HG03103 (cell line): ENCODE measurements around the gene PSD.
A peak's percentile ranks its signal among the peaks of the same experiment; 100 is the strongest.

ENCODE experiments used
- ATAC-seq: cut with Tn5 transposase; IDR thresholded peaks from one replicate; pipeline ENCODE4 v1.9.1; 2021; ENCODE audit warnings: low read depth; ENCODE audit not compliant: unreplicated experiment

The PSD gene

DNA sequence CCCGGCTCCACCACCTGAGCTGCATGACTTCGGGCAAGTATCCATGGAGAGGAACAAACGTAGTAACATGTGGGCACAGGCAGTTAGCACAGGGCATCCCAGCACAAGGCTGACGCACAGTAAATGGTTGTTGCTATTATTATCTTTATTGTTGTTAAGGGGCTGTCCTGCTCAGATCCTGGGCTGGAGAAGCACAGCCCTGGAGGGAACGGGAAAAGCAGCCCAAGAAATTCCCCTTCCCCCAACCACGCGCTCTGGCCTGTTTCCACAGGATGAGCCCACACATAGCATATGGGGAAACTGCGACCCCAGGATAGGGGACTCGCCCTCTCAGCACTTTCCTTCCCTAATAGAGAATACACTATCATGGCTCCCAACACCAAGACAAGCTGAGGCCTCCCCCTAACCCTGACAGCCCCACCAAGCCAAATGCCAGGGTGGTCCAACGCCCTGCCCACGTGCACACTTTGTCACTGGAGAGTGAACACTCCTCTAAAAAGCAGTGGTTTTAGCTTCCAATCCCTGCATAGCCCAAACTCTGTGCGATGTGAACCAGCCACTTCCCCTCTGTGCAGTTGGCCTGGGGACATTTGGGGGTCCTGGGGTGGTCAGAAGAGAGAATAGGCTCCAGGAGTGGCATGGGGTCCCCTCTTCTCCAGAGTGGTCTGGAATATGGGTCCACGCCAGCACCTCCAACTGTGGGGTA is 11.0 kb downstream of the PSD start:
- no peak for ATAC-seq

DNA sequence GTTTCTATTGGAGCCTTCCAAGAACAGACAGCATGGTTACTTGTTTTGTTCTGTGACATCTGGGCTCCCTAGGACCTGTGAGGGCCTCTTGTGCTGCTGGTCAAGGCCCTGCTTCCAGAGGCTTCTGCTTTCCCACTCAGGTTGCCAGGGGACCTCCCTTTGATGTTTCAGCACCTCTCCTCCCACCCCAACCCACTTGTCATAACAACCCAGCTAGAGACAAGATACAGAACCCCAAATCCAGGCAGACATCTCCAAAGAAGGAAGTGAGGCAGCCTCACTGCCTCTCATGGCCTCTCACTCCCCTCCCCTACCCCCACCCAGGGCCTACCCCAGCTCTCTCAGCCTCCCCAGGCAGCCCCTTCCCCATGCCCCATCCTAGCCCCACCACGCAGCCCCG is 11.8 kb downstream of the PSD start:
- ATAC-seq = no peak

DNA sequence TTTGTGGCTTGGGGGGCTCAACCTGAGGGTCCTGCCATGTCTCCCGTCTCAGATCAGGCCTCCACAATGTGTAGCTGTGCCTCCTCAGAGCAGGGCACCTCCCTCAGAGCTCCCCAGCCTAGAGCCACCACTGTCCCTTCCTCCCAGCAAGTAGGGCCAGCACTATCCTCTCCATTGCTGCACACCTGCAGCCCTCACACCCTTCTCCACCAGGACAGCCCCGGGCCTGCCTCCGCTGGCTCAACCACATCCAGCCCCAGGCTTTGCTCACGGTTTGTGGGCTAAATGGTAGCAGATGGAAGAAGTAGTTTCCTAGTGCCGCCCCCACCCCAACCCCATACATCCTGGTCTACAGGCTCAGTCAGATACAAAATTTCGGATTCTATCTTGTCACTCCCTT is 13.0 kb downstream of the PSD start:
- no peak for ATAC-seq

DNA sequence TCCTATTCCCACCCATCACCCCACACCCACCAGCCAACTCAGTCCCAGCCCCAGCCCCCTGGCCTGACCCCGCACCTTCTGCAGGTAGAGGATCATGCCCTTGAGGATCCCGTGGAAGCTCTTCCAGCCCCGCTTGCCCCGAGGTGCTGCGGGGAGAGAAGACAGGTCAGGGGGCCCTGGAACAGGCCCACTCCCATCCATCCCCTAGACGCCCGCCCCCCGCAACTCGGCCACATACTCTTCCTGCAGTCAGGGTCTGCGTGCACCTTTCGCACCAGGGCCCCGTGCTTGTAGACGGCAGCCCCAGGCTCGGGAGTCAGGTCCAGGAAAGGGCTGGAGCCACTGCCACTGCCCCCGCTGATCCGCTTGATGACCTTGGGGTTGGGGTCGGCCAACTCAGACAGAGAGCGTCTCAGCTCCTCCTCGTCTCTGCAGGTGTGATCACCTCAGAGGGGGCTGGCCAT is 13.4 kb downstream of the PSD start:
- no peak for ATAC-seq

DNA sequence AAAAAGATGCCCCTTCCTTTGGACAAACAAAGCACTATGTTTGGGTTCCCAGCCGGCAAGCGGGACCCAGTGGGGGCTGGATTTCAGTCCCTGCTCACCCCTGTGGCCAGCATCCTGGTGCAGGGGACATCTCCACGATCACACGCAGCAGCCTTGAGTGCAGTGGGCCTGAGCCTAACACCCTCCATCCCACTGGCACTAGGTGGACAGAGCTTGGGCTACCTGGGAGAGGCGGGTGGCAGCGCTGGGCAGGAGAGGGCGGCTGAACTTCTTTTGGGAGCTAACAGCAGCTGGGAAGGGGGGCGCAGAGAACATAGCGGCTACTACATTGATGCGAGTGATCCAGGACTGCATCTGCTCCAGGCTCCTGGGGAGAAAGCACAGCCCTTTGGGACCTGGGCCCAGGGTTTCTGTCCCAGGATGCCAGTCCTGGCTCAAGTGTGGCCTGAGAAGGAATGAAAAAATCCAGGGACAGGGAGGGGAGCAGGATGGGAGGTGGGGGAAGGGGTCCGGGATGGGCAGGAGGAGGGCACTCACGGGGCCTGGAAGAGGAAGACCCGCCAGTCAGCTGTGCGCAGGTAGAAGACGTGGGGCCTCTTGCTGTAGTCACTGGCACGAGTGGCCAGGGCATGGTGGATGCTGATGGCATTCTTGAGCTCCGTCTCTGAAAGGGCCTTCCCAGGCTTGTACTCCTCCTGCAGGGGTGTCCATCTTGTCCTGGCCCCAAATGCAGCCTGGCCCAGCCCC is 14.1 kb downstream of the PSD start:
- ATAC-seq = no peak

DNA sequence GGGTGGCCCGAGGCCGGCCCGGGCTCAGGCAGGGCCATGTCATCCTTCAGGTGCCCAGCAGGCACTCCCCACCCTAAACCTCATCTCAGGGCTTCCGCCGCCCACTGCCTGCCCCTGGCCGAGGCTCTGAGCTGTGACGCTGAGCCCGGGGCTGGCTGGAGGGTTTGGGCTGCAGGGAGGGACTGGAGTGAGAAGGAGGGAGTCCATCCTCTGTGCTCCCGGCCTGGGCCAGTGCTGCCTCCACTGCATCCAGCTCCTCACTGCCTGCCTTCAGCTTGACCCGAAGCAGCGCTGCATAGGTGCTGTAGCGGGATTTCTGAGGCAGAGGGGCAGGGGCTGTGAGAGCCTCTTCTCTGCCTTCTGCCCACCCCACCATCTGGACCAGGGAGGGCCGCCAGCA is 15.5 kb downstream of the PSD start:
- no peak for ATAC-seq

DNA sequence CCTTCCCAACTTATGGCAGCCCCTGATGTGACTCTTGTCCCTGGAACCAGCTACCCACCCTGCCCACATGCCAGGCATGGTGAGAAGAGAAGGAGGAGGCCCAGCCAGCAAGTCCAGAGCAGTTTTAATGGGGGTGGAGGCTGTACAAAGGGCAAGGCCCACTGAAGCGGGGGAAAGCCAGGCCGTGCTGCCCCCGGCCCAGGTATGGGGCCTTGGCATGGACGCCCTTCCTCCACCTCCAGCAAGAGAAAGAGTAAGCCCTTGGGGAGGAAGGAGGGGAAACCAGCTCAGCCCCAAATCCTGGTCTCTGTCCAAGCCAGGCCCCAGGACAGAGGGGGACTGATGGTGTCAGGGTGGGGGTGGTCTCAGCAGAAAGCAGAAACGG is 16.1 kb downstream of the PSD start:
- no peak for ATAC-seq

DNA sequence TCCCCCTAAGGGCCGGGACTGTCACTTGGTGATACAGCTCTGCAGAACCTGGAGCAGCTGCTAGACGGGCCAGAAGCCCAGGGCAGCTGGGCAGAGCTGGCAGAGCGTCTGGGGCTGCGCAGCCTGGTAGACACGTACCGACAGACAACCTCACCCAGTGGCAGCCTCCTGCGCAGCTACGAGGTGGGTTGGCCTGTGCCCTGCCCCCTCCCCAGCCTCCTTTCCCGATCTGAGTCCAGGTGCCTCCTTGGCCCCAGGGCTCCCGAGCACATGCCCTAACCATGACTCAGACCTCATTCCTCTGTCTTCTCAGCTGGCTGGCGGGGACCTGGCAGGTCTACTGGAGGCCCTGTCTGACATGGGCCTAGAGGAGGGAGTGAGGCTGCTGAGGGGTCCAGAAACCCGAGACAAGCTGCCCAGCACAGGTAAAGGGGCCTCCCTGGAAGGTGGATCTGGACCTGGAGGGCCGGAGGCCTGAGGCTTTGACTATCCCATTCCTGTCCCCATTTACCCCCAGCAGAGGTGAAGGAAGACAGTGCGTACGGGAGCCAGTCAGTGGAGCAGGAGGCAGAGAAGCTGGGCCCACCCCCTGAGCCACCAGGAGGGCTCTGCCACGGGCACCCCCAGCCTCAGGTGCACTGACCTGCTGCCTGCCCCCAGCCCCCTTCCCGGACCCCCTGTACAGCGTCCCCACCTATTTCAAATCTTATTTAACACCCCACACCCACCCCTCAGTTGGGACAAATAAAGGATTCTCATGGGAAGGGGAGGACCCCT is 16.7 kb downstream of the PSD start:
- no peak for ATAC-seq

DNA sequence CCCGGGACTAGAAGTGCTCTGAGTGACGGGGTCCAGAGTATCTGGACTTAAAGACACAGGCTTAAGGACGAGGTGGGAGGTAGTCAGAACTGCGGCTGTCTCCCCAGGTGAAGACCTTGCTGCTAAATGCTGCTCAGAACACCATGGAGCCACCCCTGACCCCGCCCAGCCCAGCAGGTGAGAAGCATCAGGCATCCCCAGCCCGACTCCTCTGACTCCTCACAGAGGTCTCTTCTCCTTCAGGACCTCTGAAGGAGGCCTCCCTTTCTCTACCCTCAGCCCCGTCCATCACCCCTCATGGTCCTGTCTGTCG is 17.3 kb downstream of the PSD start:
- ATAC-seq = no peak

DNA sequence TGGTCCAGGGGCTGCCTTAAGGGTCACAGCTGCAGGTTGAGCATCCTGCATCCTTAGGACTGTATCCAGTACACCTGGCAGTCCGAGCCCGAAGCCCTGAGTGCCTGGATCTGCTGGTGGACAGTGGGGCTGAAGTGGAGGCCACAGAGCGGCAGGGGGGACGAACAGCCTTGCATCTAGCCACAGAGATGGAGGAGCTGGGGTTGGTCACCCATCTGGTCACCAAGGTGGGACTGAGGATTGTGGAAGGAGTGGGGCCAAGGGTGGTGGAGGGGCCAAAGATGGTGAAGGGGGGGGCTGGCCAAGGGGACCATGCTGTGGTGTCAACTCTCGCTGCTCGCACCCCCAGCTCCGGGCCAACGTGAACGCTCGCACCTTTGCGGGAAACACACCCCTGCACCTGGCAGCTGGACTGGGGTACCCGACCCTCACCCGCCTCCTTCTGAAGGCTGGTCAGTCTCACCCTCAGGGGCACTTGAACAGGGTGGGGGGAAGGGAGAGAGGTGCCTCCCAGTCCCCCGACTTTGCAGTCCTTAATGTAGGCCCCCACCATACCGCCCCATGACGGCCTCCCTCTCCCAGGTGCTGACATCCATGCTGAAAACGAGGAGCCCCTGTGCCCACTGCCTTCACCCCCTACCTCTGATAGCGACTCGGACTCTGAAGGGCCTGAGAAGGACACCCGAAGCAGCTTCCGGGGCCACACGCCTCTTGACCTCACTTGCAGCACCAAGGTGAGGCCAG is 17.8 kb downstream of the PSD start:
- no peak for ATAC-seq

DNA sequence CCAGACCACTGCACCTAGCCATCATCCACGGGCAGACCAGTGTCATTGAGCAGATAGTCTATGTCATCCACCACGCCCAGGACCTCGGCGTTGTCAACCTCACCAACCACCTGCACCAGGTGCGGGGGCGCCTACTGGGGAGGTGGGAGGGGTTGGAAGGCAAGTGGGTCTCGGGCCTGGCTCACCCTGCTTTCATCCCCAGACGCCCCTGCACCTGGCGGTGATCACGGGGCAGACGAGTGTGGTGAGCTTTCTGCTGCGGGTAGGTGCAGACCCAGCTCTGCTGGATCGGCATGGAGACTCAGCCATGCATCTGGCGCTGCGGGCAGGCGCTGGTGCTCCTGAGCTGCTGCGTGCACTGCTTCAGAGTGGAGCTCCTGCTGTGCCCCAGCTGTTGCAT is 18.5 kb downstream of the PSD start:
- ATAC-seq = no peak

DNA sequence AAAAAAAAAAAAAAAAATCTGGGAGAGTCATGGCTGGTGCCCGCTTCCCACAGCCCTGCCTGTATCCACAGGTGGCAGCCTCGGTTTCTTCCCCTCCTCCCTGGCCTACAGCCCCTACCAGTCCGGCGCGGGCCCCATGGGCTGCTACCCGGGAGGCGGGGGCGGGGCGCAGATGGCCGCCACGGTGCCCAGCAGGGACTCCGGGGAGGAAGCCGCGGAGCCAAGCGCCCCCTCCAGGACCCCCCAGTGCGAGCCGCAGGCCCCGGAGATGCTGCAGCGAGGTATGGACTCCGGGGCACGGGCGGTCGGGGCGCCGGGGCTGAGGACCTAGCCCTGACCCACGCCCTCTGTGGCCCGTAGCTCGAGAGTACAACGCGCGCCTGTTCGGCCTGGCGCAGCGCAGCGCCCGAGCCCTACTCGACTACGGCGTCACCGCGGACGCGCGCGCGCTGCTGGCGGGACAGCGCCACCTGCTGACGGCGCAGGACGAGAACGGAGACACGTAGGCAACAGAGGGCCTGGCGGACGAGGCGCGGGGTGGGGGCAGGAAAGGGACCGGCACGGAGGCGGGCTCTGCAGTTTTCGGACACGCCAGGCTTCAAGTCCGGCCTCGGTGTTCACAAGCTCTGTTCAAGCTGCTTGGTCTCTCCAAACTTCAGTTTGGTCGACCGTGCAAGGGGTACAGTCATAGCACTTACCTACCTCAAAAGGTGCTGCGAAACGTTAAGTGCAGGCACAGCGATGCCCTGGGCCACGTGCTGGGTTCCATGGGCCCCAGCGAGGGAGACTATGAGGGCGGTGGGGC is 19.2 kb downstream of the PSD start:
- ATAC-seq = peak; percentile 49

DNA sequence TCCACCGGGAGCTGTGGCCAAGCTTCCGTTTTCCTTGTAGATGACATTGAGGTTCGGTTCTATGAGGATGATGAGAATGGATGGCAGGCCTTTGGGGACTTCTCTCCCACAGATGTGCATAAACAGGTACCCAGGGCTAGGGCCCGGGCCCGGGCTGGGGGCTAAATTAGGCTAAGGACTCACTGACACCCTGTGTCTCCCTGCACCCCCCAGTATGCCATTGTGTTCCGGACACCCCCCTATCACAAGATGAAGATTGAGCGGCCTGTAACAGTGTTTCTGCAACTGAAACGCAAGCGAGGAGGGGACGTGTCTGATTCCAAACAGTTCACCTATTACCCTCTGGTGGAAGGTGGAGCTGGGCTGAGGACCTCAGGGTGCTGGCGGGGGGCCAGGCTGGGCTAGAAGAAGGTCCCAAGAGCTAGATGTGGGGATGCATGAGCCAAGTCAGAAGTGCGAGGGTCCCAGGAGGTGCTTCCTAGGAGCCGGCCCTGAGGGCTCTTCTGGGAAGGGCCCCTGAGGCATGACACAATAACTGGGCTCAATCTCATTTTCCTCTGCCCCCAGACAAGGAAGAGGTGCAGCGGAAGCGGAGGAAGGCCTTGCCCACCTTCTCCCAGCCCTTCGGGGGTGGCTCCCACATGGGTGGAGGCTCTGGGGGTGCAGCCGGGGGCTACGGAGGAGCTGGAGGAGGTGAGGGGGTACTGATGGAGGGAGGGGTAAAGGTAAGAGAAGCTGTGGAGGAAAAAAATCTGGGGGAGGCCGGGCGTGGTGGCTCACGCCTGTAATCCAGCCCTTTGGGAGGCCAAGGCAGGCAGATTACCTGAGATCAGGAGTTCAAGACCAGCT is 20.2 kb downstream of the PSD start:
- no peak for ATAC-seq

DNA sequence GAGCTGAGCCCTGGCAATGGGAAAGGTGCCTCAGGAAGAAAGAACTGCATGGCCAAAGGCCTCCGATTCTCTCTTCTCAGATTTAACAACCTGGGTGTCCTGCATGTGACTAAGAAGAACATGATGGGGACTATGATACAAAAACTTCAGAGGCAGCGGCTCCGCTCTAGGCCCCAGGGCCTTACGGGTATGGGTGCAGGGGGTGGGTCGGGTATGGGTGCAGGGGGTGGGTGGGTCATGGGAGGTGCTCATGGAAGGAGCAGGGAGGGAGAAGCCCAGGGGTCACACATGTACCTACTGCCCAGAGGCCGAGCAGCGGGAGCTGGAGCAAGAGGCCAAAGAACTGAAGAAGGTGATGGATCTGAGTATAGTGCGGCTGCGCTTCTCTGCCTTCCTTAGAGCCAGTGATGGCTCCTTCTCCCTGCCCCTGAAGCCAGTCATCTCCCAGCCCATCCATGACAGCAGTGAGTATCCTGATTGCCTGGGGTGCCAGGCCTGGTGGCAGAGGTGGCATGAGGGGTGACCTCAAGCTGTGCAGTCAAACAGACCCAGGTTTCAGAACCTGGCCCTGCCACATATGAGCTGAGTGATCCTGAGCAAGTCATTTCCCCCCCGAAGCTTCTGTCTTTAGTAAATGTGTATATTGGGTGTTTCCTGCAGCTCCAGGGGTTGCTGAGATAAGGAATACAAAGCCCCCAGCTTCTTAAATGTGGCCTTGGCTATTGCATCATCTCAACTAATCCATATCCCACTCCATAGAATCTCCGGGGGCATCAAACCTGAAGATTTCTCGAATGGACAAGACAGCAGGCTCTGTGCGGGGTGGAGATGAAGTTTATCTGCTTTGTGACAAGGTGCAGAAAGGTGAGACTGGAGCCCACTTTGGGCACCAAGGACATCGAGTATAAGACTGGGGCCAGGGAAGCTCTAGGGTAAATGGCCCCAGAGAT is 21.1 kb downstream of the PSD start:
- no peak for ATAC-seq

DNA sequence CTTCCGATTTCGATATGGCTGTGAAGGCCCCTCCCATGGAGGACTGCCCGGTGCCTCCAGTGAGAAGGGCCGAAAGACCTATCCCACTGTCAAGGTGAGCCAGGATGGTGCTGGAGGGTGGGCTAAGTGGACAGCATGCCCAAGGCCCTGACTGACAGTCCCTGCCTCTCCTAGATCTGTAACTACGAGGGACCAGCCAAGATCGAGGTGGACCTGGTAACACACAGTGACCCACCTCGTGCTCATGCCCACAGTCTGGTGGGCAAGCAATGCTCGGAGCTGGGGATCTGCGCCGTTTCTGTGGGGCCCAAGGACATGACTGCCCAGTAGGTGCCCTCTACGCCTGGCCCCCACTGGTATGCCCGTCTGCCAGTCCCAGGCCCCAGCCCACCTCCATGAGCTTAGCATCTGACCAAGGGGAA is 21.8 kb downstream of the PSD start:
- ATAC-seq = no peak

DNA sequence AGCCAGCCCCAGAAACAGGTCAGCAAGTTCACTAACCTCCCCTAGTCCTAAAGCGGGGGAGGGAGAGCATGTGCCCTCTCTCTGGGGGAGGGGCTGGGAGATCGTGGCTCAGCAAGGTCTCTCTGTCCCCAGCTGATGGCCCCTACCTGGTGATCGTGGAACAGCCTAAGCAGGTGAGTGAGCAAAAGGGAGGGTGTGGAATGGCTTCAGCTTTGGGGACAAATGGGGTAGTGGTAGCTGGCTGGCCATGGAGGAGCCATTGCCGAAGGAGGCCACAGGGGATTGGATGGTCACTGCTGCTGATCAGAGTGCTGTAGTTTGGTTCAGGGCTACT is 22.3 kb downstream of the PSD start:
- no peak for ATAC-seq

DNA sequence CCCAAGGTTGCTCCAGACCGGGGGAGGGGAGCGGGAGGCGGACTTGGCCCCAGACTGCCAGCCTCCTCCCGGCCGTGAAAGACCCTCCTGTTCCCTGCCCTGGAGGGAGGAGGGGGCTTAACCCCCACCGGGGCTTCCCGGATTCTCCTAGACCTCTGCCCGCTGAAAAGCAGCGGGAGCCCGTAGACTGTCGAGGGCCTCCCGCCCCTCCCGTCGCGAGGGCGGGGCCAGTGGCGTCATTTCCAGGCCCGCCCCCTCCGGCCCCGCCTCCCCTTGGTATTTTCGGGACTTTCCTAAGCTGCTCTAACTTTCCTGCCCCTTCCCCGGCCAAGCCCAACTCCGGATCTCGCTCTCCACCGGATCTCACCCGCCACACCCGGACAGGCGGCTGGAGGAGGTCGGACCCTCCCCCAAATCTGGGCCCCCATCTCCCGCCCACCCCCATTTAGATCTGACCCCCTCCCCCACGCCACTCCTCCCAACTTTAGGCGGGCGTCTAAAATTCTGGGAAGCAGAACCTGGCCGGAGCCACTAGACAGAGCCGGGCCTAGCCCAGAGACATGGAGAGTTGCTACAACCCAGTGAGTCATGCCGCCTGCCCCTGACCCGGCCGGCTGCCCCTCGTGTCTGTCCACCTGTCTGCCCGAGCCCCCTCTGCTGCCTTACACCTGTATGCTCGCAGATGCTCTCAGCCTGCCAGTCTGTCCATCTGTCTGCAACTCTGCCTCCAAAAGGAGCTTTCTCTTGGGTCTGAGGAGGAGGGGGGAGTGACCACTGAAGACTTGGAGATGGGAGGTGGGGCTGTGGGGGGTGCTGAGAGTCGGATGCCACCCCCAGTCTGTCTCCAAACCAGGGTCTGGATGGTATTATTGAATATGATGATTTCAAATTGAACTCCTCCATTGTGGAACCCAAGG is 22.9 kb downstream of the PSD start, which contains the start of gene NFKB2:
NFKB2 (plus strand) TSS at position 306 of the 917 bp plus-strand sequence; CDS start at position 561, 255 bp downstream.
- no peak for ATAC-seq
